OCI-LY3 (cell line): Measurements from ENCODE around the gene SLX9.

Experiments used
- H2AFZ ChIP-seq: fragments of 200-600, 300-600 bp; shearing (Covaris generic); 2 replicates; pipeline ENCODE4 v1.6.0; 2014; ENCODE audit warnings: antibody characterized with exemption, low read depth, low read length
- H3K27ac ChIP-seq: fragments of 200-600, 300-600 bp; sonication (generic); 2 replicates; pipeline ENCODE4 v1.5.1; 2014; ENCODE audit warnings: mild to moderate bottlenecking, low read length, moderate library complexity, mixed read lengths
- H3K27me3 ChIP-seq: fragments of 200-600, 300-600 bp; sonication (generic); 2 replicates; pipeline ENCODE4 v1.6.1; 2014; ENCODE audit warnings: low read depth, low read length, mixed read lengths
- H3K36me3 ChIP-seq: fragments of 200-600, 300-600 bp; sonication (generic); replicated peaks from 2 replicates; pipeline ENCODE3; 2014; ENCODE audit warnings: low read depth, low read length, mixed read lengths
- H3K4me1 ChIP-seq: fragments of 300-600, 200-600 bp; sonication (generic); 2 replicates; pipeline ENCODE4 v1.6.1; 2014; ENCODE audit warnings: low read length, mixed read lengths
- H3K4me2 ChIP-seq: fragments of 200-600, 300-600 bp; sonication (generic); 2 replicates; pipeline ENCODE4 v1.6.1; 2014; ENCODE audit warnings: low read length, mixed read lengths
- H3K4me3 ChIP-seq: fragments of 300-600, 200-600 bp; sonication (generic); 2 replicates; pipeline ENCODE4 v1.5.1; 2014; ENCODE audit warnings: antibody characterized with exemption, mild to moderate bottlenecking, low read length, moderate library complexity
- H3K79me2 ChIP-seq: fragments of 300-600, 200-600 bp; shearing (Covaris generic); 2 replicates; pipeline ENCODE4 v1.6.1; 2014; ENCODE audit warnings: mild to moderate bottlenecking, low read length, mixed read lengths
- H3K9ac ChIP-seq: fragments of 300-600, 200-600 bp; shearing (Covaris generic); 2 replicates; pipeline ENCODE4 v1.6.0; 2014; ENCODE audit warnings: mild to moderate bottlenecking, low read length, moderate library complexity
- H3K9me3 ChIP-seq: fragments of 200-600, 300-600 bp; shearing (Covaris generic); 2 replicates; pipeline ENCODE4 v1.6.1; 2014; ENCODE audit warnings: low read length, mixed read lengths; ENCODE audit not compliant: insufficient read depth
- H4K20me1 ChIP-seq: fragments of 200-600, 300-600 bp; sonication (generic); 2 replicates; pipeline ENCODE4 v1.6.1; 2016; ENCODE audit warnings: low read length, mixed read lengths; ENCODE audit not compliant: insufficient read depth
- CTCF ChIP-seq: fragments of 200-600, 300-600 bp; sonication (generic); IDR thresholded peaks from 2 replicates; pipeline ENCODE4 v1.5.1; 2014; ENCODE audit warnings: antibody characterized with exemption, low read length, low read depth
- EZH2phosphoT487 ChIP-seq: fragments of 200-600 bp; shearing (Covaris generic); IDR thresholded peaks from 2 replicates; pipeline ENCODE4 v1.6.1; 2018; ENCODE audit warnings: antibody characterized with exemption, mixed run types, low read depth

SLX9 gene

GRCh38 chr21:44939532-44940115, at the start of gene SLX9:
TSS of gene SLX9 (plus strand) at chr21:44940029. CDS start at chr21:44940058, 29 bp downstream.
- peak within 1 kb of the TSS; percentile 95 for H3K4me2 ChIP-seq
- H3K9ac ChIP-seq = peak within 1 kb of the TSS; percentile 89
- H4K20me1 ChIP-seq = peaks cover 26% of the 10 kb centered on the region
- H3K36me3 ChIP-seq = peaks cover 13% of the 10 kb centered on the region
- no peak for TF ChIP-seq EZH2phosphoT487
- no peak for TF ChIP-seq CTCF
- H3K27ac ChIP-seq = peak within 1 kb of the TSS; percentile 37; the same call in 1 of the 2 replicates
- no peaks in the 10 kb centered on the region for H3K9me3 ChIP-seq
- H2AFZ ChIP-seq = peak within 1 kb of the TSS; percentile 86
- H3K27me3 ChIP-seq = no peaks in the 10 kb centered on the region
- H3K4me1 ChIP-seq = peaks cover 37% of the 10 kb centered on the region
- peak within 1 kb of the TSS; percentile 94 for H3K4me3 ChIP-seq
- peaks cover 50% of the 10 kb centered on the region for H3K79me2 ChIP-seq

GRCh38 chr21:44890338-44890931, 49.4 kb upstream of the SLX9 start:
- TF ChIP-seq EZH2phosphoT487 (no peak), CTCF (no peak)
- H3K9ac ChIP-seq = no peak overlapping the region
- H3K27me3 ChIP-seq = no peaks in the 10 kb centered on the region
- no peaks in the 10 kb centered on the region for H4K20me1 ChIP-seq
- no peaks in the 10 kb centered on the region for H3K36me3 ChIP-seq
- H3K27ac ChIP-seq = no peak overlapping the region
- no peak overlapping the region for H2AFZ ChIP-seq
- no peak overlapping the region for H3K4me2 ChIP-seq
- no peaks in the 10 kb centered on the region for H3K9me3 ChIP-seq
- H3K79me2 ChIP-seq = no peaks in the 10 kb centered on the region
- no peak overlapping the region for H3K4me3 ChIP-seq
- H3K4me1 ChIP-seq = no peaks in the 10 kb centered on the region

GRCh38 chr21:44890961-44891541, 48.8 kb upstream of the SLX9 start:
- H3K4me1 ChIP-seq = no peaks in the 10 kb centered on the region

More at GRCh38 chr21:44890961-44891541, 48.8 kb upstream of the SLX9 start:
- Histone ChIP-seq H3K27me3 (no peaks in the 10 kb centered on the region), H3K4me3 (no peak overlapping the region), H3K36me3 (no peaks in the 10 kb centered on the region), H2AFZ (no peak overlapping the region), H3K9ac (no peak overlapping the region), H3K27ac (no peak overlapping the region), H3K9me3 (no peaks in the 10 kb centered on the region), H3K4me2 (no peak overlapping the region), H3K79me2 (no peaks in the 10 kb centered on the region), H4K20me1 (no peaks in the 10 kb centered on the region)
- no peak for TF ChIP-seq CTCF
- TF ChIP-seq EZH2phosphoT487 = no peak
